OCI-LY7 (cell line): ENCODE data around the gene MLF1. TPM values are rescaled to one million over a fixed set of nuclear protein-coding genes. Genes with fewer than 3 reads are reported as not detected.

Source experiments
- BruUV-seq: library from RNA; stranded (reverse); fragments of 400-500 nt; replicated peaks from 2 replicates; lab custom pipeline; 2021; lab: Mats Ljungman, UMichigan
- CTCF ChIA-PET: fragments of 300-600 bp; sonication (Branson Sonifier 250); formaldehyde crosslinking; loops from one replicate; lab custom pipeline; 2022; ENCODE audit warnings: antibody characterized with exemption; ENCODE audit not compliant: unreplicated experiment; lab: Charles Lee
- POLR2A ChIA-PET: fragments of 300-600 bp; sonication (Branson Sonifier 250); formaldehyde crosslinking; loops from one replicate; lab custom pipeline; 2022; ENCODE audit warnings: antibody characterized with exemption; lab: Charles Lee
- DNase-seq: peaks from one replicate; pipeline ENCODE4 v3.0.0-alpha.2; 2015; ENCODE audit warnings: low spot score
- H2AFZ ChIP-seq: fragments of 200-600 bp; sonication (generic), shearing (Covaris generic); 2 replicates; pipeline ENCODE4 v1.6.1; 2014; ENCODE audit warnings: mild to moderate bottlenecking, antibody characterized with exemption, low read length, moderate library complexity
- H3K27ac ChIP-seq: fragments of 200-600 bp; sonication (generic); 2 replicates; pipeline ENCODE4 v1.5.1; 2014; ENCODE audit warnings: mixed run types, low read depth, mild to moderate bottlenecking, moderate library complexity, low read length, inconsistent platforms; ENCODE audit not compliant: poor library complexity, severe bottlenecking
- H3K36me3 ChIP-seq: fragments of 200-600 bp; sonication (generic); 2 replicates; pipeline ENCODE4 v1.6.1; 2014; ENCODE audit warnings: mild to moderate bottlenecking, antibody characterized with exemption, low read length, moderate library complexity, mixed read lengths; ENCODE audit not compliant: insufficient read depth
- H3K4me1 ChIP-seq: fragments of 200-600 bp; sonication (generic); 2 replicates; pipeline ENCODE4 v1.5.1; 2014; ENCODE audit warnings: mild to moderate bottlenecking, low read length; ENCODE audit not compliant: insufficient read depth, poor library complexity, severe bottlenecking
- H3K4me2 ChIP-seq: fragments of 200-600 bp; sonication (generic); 2 replicates; pipeline ENCODE4 v1.6.1; 2014; ENCODE audit warnings: mild to moderate bottlenecking, low read length
- H3K4me3 ChIP-seq: fragments of 200-600 bp; sonication (generic); 2 replicates; pipeline ENCODE4 v1.5.1; 2014; ENCODE audit warnings: mild to moderate bottlenecking, low read depth, low read length; ENCODE audit not compliant: poor library complexity, severe bottlenecking
- H3K79me2 ChIP-seq: fragments of 200-600 bp; sonication (generic); 2 replicates; pipeline ENCODE4 v1.6.1; 2016; ENCODE audit warnings: low read depth, mild to moderate bottlenecking, low read length, moderate library complexity, mixed read lengths; ENCODE audit not compliant: insufficient read depth
- H3K9me2 ChIP-seq: fragments of 200-600 bp; sonication (generic); 2 replicates; pipeline ENCODE4 v1.6.1; 2016; ENCODE audit warnings: mild to moderate bottlenecking, low read length, mixed read lengths; ENCODE audit not compliant: insufficient read depth
- H3K9me3 ChIP-seq: fragments of 200-600 bp; sonication (generic); 2 replicates; pipeline ENCODE4 v1.6.1; 2014; ENCODE audit warnings: mild to moderate bottlenecking, mixed run types, low read length, mixed read lengths
- H4K20me1 ChIP-seq: fragments of 200-600 bp; sonication (generic); 2 replicates; pipeline ENCODE4 v1.6.1; 2014; ENCODE audit warnings: mild to moderate bottlenecking, antibody characterized with exemption, low read length, moderate library complexity, mixed read lengths; ENCODE audit not compliant: insufficient read depth
- CTCF ChIP-seq: fragments of 200-600 bp; sonication (generic); conservative IDR thresholded peaks from 2 replicates; pipeline ENCODE4 v1.5.1; 2014; ENCODE audit warnings: mild to moderate bottlenecking, antibody characterized with exemption, low read length, moderate library complexity, mixed read lengths
- EZH2phosphoT487 ChIP-seq: fragments of 200-600 bp; sonication (generic); IDR thresholded peaks from 2 replicates; pipeline ENCODE4 v1.6.1; 2018; ENCODE audit warnings: low read depth, borderline replicate concordance, mild to moderate bottlenecking, mixed run types, antibody characterized with exemption, low read length, moderate library complexity, mixed read lengths
- intact Hi-C: fragments of 100-400 bp; cut with micrococcal nuclease; formaldehyde crosslinking; loops from one replicate; pipeline ENCODE4 v1.10.0; 2022; ENCODE audit not compliant: unreplicated experiment
- total RNA-seq, 2 experiments: library from RNA; depleted of rRNA in 1 of 2; stranded (reverse); fragments of >200 nt in 1 of 2; shearing (Covaris generic) in 1 of 2; gene quantifications; 2 replicates each; pipeline ENCODE4 v1.2.3, GENCODE V29; 2014 to 2022

MLF1 gene
- total RNA-seq, 2 experiments from 2014 or later = not detected

- no TSS peak for BruUV-seq
- Histone ChIP-seq H3K27ac (no peak overlapping the region), H2AFZ (no peak overlapping the region), H4K20me1 (no peaks in the 10 kb centered on the region), H3K9me3 (no peaks in the 10 kb centered on the region), H3K4me3 (no peak overlapping the region), H3K4me2 (no peak overlapping the region), H3K36me3 (no peaks in the 10 kb centered on the region), H3K9me2 (no peaks in the 10 kb centered on the region), H3K79me2 (no peaks in the 10 kb centered on the region), H3K4me1 (no peaks in the 10 kb centered on the region)
- ChIA-PET POLR2A (interaction anchor here (0.6 kb wide), 1 partner anchor 8 kb away, joined by 7 read pairs; no protein-coding TSS in a partner anchor), CTCF (no interaction called here)
- no peak for TF ChIP-seq CTCF
- no peak for TF ChIP-seq EZH2phosphoT487
- intact Hi-C loops = no loop called here
- DNase-seq = no peak
These were observed 11.5 kb upstream of the MLF1 start for GRCh38 chr3:158559504-158559903.

GRCh38 chr3:158560979-158561378, 10.0 kb upstream of the MLF1 start:
- TF ChIP-seq EZH2phosphoT487 = no peak
- no peak for TF ChIP-seq CTCF
- Histone ChIP-seq H3K4me1 (no peaks in the 10 kb centered on the region), H3K27ac (no peak overlapping the region), H3K79me2 (no peaks in the 10 kb centered on the region), H3K4me3 (no peak overlapping the region), H4K20me1 (no peaks in the 10 kb centered on the region), H3K4me2 (no peak overlapping the region), H2AFZ (no peak overlapping the region), H3K9me2 (no peaks in the 10 kb centered on the region), H3K9me3 (no peaks in the 10 kb centered on the region), H3K36me3 (no peaks in the 10 kb centered on the region)
- DNase-seq = no peak
- CTCF ChIA-PET = no interaction called here
- POLR2A ChIA-PET = no interaction called here
- intact Hi-C loops = no loop called here
- no TSS peak for BruUV-seq

- no peaks in the 10 kb centered on the region for H3K4me1 ChIP-seq
- H3K36me3 ChIP-seq = no peaks in the 10 kb centered on the region
- H3K27ac ChIP-seq = no peak overlapping the region
- TF ChIP-seq EZH2phosphoT487 = no peak
- no peak for TF ChIP-seq CTCF
- no peak overlapping the region for H2AFZ ChIP-seq
- H3K4me3 ChIP-seq = no peak overlapping the region
- no peak for DNase-seq
- POLR2A ChIA-PET = no interaction called here
- intact Hi-C loops = no loop called here
- H3K79me2 ChIP-seq = no peaks in the 10 kb centered on the region
- no peaks in the 10 kb centered on the region for H3K9me3 ChIP-seq
- H3K4me2 ChIP-seq = no peak overlapping the region
- CTCF ChIA-PET = no interaction called here
- BruUV-seq = no TSS peak
- no peaks in the 10 kb centered on the region for H4K20me1 ChIP-seq
- no peaks in the 10 kb centered on the region for H3K9me2 ChIP-seq
These were observed 8.3 kb upstream of the MLF1 start for GRCh38 chr3:158562674-158563073.
